ENCODE results near the gene KRT82. TPM values are rescaled to one million over a fixed set of nuclear protein-coding genes. Genes with fewer than 3 reads are reported as not detected.

Gene KRT82
- total RNA-seq, 1 experiment from 2014 or later: not detected

DNA sequence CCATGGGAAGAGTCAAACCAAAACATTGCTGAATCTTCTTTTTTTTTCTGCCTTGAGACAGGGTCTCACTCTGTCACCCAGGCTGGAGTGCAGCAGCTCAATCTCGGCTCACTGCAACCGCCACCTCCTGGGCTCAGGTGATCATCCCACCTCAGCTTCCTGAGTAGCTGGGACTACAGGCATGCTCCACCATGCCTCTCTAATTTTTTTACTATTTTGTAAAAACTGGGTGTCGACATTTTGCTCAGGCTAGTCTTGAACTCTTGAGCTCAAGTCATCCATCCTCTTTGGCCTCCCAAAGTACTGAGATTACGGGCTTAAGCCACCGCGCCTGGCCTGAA is 29.5 kb upstream of the KRT82 start:
- H3K4me1 ChIP-seq (ENCODE audit: insufficient read depth, low read length): no peaks in the 10 kb centered on the region
- no peak overlapping the region for H3K56ac ChIP-seq (ENCODE audit: insufficient read length, low read depth, low read length)
- WGBS (ENCODE audit: extremely low coverage, insufficient read length, low lambda C conversion rate): no CpG with 5 or more reads among the region's 6 CpGs
- no peaks in the 10 kb centered on the region for H3K9me3 Mint-ChIP-seq
- H3K27ac Mint-ChIP-seq: no peak overlapping the region
- H2AFZ ChIP-seq (ENCODE audit: low read length): no peak overlapping the region
- H3K9ac ChIP-seq (ENCODE audit: extremely low read depth, insufficient read length, low read length): no peak overlapping the region
- no peak overlapping the region for H2AK5ac ChIP-seq (ENCODE audit: insufficient read length, low read length)
- H3K36me3 Mint-ChIP-seq (ENCODE audit: insufficient read depth in 1 of 3, low read depth in 3 of 3): no peaks in the 10 kb centered on the region
- H2BK12ac ChIP-seq (ENCODE audit: insufficient read length, low read depth, low read length): no peak overlapping the region
- no peak overlapping the region for H3K23ac ChIP-seq (ENCODE audit: insufficient read length, low read depth, low read length)
- no peaks in the 10 kb centered on the region for H4K20me1 ChIP-seq (ENCODE audit: control insufficient read depth, insufficient read depth, insufficient read length)
- no peak overlapping the region for H4K91ac ChIP-seq (ENCODE audit: insufficient read length, low read depth, low read length)
- no peak overlapping the region for H4K5ac ChIP-seq (ENCODE audit: insufficient read length, low read depth, low read length)
- H2BK5ac ChIP-seq (ENCODE audit: insufficient read length, low read length): no peak overlapping the region
- H3K79me1 ChIP-seq (ENCODE audit: insufficient read depth, low read depth, low read length, poor library complexity, severe bottlenecking): no peaks in the 10 kb centered on the region
- H3K9me3 ChIP-seq (ENCODE audit: control insufficient read depth, low read depth, low read length): no peaks in the 10 kb centered on the region
- H3K23me2 ChIP-seq (ENCODE audit: insufficient read length, low read depth, low read length, poor library complexity, severe bottlenecking): no peaks in the 10 kb centered on the region
- DNase-seq: peak; percentile 11
- H2BK15ac ChIP-seq (ENCODE audit: low read depth, low read length): no peak overlapping the region
- H2BK120ac ChIP-seq (ENCODE audit: low read depth, low read length, poor library complexity, severe bottlenecking): no peak overlapping the region
- H3K18ac ChIP-seq (ENCODE audit: insufficient read length, low read depth, low read length): no peak overlapping the region
- no peak overlapping the region for H3K4ac ChIP-seq (ENCODE audit: low read depth, low read length)
- no peak for TF ChIP-seq CTCF (conservative IDR thresholded peaks at IDR 0.05)
- no peak overlapping the region for H2BK20ac ChIP-seq (ENCODE audit: low read depth, low read length, poor library complexity, severe bottlenecking)
- H3K4me1 Mint-ChIP-seq: peaks cover 0 to 9% of the 10 kb centered on the region in 2 experiments; a peak in 3 of 4 replicates
- H3K27ac ChIP-seq (ENCODE audit: insufficient read length, low read depth, low read length): no peak overlapping the region
- H3K14ac ChIP-seq (ENCODE audit: insufficient read depth, low read length): no peak overlapping the region
- H3K4me3 Mint-ChIP-seq: no peak overlapping the region
- H3K79me2 ChIP-seq (ENCODE audit: insufficient read depth, low read length): no peaks in the 10 kb centered on the region
- H4K8ac ChIP-seq (replicated peaks; ENCODE audit: insufficient read length, low read depth, low read length): no peak overlapping the region
- no peak overlapping the region for H3K4me2 ChIP-seq (ENCODE audit: insufficient read depth, insufficient read length, low read length)
- H3K27me3 ChIP-seq (ENCODE audit: insufficient read depth, low read length): no peaks in the 10 kb centered on the region
- H3K27me3 Mint-ChIP-seq (ENCODE audit: low read depth): peaks cover 23% of the 10 kb centered on the region
- H3T11ph ChIP-seq (ENCODE audit: low read length): no peak overlapping the region
